H1 (cell line): ENCODE measurements around the gene SNX20. TPM values are rescaled to one million over a fixed set of nuclear protein-coding genes. Genes with fewer than 3 reads are reported as not detected.

Source experiments
- ATF3 ChIP-seq: IDR thresholded peaks from 2 replicates; pipeline ENCODE4 v1.6.1; 2011; ENCODE audit warnings: low read depth, mild to moderate bottlenecking, low read length; ENCODE audit not compliant: insufficient read depth
- JUN ChIP-seq: IDR thresholded peaks from 2 replicates; pipeline ENCODE4 v1.6.1; 2011; ENCODE audit warnings: low read depth, mild to moderate bottlenecking, improper control_type of control experiment, low read length
- KDM1A ChIP-seq: fragments of 200-600, 300-600 bp; sonication (generic); IDR thresholded peaks from 2 replicates; pipeline ENCODE4 v1.7.1; 2016; ENCODE audit warnings: mild to moderate bottlenecking, low read length, borderline replicate concordance
- MAX ChIP-seq: IDR thresholded peaks from 2 replicates; pipeline ENCODE4 v1.6.1; 2012; ENCODE audit warnings: inconsistent platforms
- POLR2A ChIP-seq, 2 experiments: IDR thresholded peaks; 1 replicate in 1 of 2; 2 replicates in 1 of 2; pipeline ENCODE4 v1.6.1; 2011; ENCODE audit warnings: low read depth in 2 of 2, low read length in 2 of 2, mild to moderate bottlenecking in 2 of 2; ENCODE audit errors: control extremely low read depth in 1 of 2
- SP2 ChIP-seq: IDR thresholded peaks from 2 replicates; pipeline ENCODE4 v1.6.1; 2012; ENCODE audit warnings: mild to moderate bottlenecking, low read length, inconsistent platforms
- polyA plus RNA-seq, 7 experiments: library from polyadenylated mRNA; depleted of rRNA in 3 of 7; stranded (reverse) in 5 of 7; unstranded in 2 of 7; fragments of >200 nt in 5 of 7; fragments of 200-250 nt in 2 of 7; gene quantifications; 1 replicate in 5 of 7; 2 replicates in 1 of 7; 4 replicates in 1 of 7; pipeline versions ENCODE4 v1.2.1 to v1.2.3, GENCODE V29; 2011 to 2013; ENCODE audit warnings: missing spikeins in 2 of 7, mixed read lengths in 2 of 7
- total RNA-seq: library from RNA; stranded (reverse); fragmentation: NEBNext Ultra II Directional; extraction: Animal tissue kit (Norgen Biotek cat#: 25700); gene quantifications from 2 replicates; pipeline ENCODE4 v1.2.1, GENCODE V29; 2021
- TF ChIP-seq, protein P1 (sequence below): fragments of 300-600 bp; sonication (generic); IDR thresholded peaks from 2 replicates; pipeline ENCODE4 v1.7.1; 2012; ENCODE audit warnings: low read length, moderate library complexity, mild to moderate bottlenecking, inconsistent platforms; ENCODE audit not compliant: insufficient replicate concordance

Gene SNX20
- total and polyA plus RNA-seq, 2 of the 8 experiments (the other 6 are each of a cell fraction or from before 2014, with no cell fraction given), result not detected

- TF ChIP-seq, protein P1, sequence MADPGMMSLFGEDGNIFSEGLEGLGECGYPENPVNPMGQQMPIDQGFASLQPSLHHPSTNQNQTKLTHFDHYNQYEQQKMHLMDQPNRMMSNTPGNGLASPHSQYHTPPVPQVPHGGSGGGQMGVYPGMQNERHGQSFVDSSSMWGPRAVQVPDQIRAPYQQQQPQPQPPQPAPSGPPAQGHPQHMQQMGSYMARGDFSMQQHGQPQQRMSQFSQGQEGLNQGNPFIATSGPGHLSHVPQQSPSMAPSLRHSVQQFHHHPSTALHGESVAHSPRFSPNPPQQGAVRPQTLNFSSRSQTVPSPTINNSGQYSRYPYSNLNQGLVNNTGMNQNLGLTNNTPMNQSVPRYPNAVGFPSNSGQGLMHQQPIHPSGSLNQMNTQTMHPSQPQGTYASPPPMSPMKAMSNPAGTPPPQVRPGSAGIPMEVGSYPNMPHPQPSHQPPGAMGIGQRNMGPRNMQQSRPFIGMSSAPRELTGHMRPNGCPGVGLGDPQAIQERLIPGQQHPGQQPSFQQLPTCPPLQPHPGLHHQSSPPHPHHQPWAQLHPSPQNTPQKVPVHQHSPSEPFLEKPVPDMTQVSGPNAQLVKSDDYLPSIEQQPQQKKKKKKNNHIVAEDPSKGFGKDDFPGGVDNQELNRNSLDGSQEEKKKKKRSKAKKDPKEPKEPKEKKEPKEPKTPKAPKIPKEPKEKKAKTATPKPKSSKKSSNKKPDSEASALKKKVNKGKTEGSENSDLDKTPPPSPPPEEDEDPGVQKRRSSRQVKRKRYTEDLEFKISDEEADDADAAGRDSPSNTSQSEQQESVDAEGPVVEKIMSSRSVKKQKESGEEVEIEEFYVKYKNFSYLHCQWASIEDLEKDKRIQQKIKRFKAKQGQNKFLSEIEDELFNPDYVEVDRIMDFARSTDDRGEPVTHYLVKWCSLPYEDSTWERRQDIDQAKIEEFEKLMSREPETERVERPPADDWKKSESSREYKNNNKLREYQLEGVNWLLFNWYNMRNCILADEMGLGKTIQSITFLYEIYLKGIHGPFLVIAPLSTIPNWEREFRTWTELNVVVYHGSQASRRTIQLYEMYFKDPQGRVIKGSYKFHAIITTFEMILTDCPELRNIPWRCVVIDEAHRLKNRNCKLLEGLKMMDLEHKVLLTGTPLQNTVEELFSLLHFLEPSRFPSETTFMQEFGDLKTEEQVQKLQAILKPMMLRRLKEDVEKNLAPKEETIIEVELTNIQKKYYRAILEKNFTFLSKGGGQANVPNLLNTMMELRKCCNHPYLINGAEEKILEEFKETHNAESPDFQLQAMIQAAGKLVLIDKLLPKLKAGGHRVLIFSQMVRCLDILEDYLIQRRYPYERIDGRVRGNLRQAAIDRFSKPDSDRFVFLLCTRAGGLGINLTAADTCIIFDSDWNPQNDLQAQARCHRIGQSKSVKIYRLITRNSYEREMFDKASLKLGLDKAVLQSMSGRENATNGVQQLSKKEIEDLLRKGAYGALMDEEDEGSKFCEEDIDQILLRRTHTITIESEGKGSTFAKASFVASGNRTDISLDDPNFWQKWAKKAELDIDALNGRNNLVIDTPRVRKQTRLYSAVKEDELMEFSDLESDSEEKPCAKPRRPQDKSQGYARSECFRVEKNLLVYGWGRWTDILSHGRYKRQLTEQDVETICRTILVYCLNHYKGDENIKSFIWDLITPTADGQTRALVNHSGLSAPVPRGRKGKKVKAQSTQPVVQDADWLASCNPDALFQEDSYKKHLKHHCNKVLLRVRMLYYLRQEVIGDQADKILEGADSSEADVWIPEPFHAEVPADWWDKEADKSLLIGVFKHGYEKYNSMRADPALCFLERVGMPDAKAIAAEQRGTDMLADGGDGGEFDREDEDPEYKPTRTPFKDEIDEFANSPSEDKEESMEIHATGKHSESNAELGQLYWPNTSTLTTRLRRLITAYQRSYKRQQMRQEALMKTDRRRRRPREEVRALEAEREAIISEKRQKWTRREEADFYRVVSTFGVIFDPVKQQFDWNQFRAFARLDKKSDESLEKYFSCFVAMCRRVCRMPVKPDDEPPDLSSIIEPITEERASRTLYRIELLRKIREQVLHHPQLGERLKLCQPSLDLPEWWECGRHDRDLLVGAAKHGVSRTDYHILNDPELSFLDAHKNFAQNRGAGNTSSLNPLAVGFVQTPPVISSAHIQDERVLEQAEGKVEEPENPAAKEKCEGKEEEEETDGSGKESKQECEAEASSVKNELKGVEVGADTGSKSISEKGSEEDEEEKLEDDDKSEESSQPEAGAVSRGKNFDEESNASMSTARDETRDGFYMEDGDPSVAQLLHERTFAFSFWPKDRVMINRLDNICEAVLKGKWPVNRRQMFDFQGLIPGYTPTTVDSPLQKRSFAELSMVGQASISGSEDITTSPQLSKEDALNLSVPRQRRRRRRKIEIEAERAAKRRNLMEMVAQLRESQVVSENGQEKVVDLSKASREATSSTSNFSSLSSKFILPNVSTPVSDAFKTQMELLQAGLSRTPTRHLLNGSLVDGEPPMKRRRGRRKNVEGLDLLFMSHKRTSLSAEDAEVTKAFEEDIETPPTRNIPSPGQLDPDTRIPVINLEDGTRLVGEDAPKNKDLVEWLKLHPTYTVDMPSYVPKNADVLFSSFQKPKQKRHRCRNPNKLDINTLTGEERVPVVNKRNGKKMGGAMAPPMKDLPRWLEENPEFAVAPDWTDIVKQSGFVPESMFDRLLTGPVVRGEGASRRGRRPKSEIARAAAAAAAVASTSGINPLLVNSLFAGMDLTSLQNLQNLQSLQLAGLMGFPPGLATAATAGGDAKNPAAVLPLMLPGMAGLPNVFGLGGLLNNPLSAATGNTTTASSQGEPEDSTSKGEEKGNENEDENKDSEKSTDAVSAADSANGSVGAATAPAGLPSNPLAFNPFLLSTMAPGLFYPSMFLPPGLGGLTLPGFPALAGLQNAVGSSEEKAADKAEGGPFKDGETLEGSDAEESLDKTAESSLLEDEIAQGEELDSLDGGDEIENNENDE, result no peak
- no peak for TF ChIP-seq ATF3
- TF ChIP-seq SP2, result no peak
- TF ChIP-seq JUN, result no peak
- TF ChIP-seq POLR2A (IDR thresholded peaks at IDR 0.05; ENCODE audit: control extremely low read depth in 1 of 2, low read depth in 2 of 2, low read length in 2 of 2), result no peak
- TF ChIP-seq MAX, result no peak
- no peak for TF ChIP-seq KDM1A
Observed at GRCh38 chr16:50679266-50679665, 1.8 kb downstream of the SNX20 start (continued).
